AG04449 (cell line): ENCODE results near the gene DYTN.

ENCODE experiments used
- CTCF ChIA-PET: fragments of 350-600 bp; formaldehyde crosslinking; extraction: SDS; loops from one replicate; lab custom pipeline; 2021; ENCODE audit warnings: antibody characterized with exemption; lab: Yijun Ruan, JAX
- POLR2A ChIA-PET: fragments of 400-600, 350-600 bp; formaldehyde crosslinking; extraction: SDS; loops from one replicate; lab custom pipeline; 2020; ENCODE audit warnings: antibody characterized with exemption, inconsistent platforms; lab: Yijun Ruan, JAX
- DNase-seq: peaks from one replicate; pipeline ENCODE4 v3.0.0-alpha.2; 2010; ENCODE audit warnings: low read depth, low spot score
- H3K4me3 ChIP-seq: 2 replicates; pipeline ENCODE4 v1.5.1; 2011; ENCODE audit warnings: low read depth, mild to moderate bottlenecking, control low read depth, low read length
- CTCF ChIP-seq: IDR thresholded peaks from one replicate; pipeline ENCODE4 v1.5.1; 2011; ENCODE audit warnings: mild to moderate bottlenecking, moderate library complexity, low read length, control low read depth, inconsistent platforms; ENCODE audit not compliant: insufficient read depth; ENCODE audit errors: missing control alignments

Gene DYTN

GRCh38 chr2:206631340-206631739 is 86.9 kb downstream of the DYTN start:
- DNase-seq, result no peak
- ChIA-PET CTCF (no interaction called here), POLR2A (no interaction called here)
- no peak for TF ChIP-seq CTCF
- H3K4me3 ChIP-seq, result no peak overlapping the region

DNA sequence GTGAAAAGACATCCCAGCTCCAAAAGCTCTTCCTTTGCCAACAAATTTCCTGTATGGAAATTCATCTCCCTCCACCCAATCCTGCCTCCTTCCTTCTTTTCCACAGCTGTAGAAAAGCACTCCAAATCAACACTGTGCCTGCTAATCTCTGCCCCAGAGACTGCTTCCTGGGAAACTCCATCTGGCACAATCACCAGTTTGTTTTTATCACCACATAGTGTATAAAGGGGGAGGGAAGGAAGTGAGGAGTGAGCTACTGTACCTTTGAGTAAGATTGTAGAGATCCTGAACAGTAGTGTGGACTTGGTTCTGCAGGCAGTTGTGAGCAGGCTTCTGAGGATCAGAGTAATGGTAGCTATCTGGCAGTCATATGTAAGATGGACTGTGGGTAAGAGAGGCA is 90.6 kb downstream of the DYTN start:
- TF ChIP-seq CTCF, result no peak
- DNase-seq, result no peak
- H3K4me3 ChIP-seq, result no peak overlapping the region
- ChIA-PET POLR2A (no interaction called here), CTCF (no interaction called here)

DNA sequence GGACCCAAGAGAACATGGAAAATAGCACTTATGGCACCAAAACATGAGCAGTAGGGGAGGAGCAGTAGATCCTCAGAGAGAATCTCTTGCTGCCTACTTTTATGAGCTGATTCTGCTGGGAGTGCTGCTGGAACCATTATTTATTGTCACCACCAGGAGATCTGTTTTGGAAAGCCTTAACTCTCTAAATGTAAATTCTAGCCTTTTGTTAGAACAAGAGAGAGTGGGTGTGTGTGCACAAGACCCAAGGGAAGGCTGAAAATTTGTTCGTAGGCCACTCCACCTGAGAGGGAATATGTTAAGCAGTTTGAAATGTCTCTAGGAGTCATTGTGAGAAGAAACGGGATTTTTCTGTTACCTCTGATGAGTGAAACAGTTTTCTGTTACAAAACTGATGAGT is 92.1 kb downstream of the DYTN start:
- DNase-seq, result no peak
- CTCF ChIA-PET, result no interaction called here
- H3K4me3 ChIP-seq, result no peak overlapping the region
- TF ChIP-seq CTCF, result no peak
- POLR2A ChIA-PET, result no interaction called here

DNA sequence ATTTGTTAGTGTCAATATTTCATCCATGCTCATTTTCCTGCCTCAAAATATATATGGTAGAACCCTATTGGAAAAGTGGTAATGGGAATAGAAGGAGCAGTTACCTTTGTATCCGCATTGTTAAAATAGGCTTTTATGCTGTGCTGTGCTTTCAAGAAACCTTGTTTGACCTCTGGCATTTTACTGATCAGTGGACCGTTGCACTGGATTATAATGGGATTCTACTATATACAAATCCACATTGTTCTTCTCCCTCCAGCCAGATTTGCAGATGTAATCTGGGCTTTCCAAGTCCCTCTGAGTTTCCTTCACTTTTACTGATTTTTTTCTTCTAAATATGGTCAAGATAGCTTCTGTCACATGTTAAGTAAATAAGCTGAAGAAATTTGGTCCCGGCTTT is 99.2 kb downstream of the DYTN start:
- TF ChIP-seq CTCF, result no peak
- no peak overlapping the region for H3K4me3 ChIP-seq
- ChIA-PET CTCF (no interaction called here), POLR2A (no interaction called here)
- DNase-seq, result no peak

DNA sequence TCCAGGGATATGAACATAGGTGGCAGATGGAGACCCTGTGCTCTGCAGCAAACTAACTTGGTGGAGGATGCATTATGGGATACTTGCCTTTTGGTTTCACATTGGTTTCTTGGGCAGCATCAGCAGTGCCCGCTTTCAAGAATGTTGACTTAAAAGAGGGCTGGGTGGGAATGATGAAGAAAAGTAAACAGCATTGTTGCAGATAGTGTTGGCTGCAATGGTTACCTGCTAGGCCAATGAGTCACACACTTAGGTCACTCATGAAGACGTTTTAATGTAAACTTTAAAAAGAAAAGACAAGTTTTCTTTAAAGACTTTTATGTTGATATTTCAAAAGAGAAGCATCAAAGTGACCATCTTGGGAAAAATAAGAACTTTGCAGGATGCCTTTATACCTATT is 102.0 kb downstream of the DYTN start:
- no peak overlapping the region for H3K4me3 ChIP-seq
- DNase-seq, result no peak
- ChIA-PET CTCF (no interaction called here), POLR2A (no interaction called here)
- no peak for TF ChIP-seq CTCF

GRCh38 chr2:206615417-206616089 is 102.6 kb downstream of the DYTN start:
- ChIA-PET CTCF (no interaction called here), POLR2A (no interaction called here)
- DNase-seq, result no peak
- H3K4me3 ChIP-seq, result no peak overlapping the region
- no peak for TF ChIP-seq CTCF
